SK-N-SH treated with all-trans-retinoic acid at 6 μM for 48 hours (cell line): ENCODE results near the gene PLSCR5.

Experiments
- ATAC-seq: fragments of 200-7000 bp; cut with Tn5 transposase; 3 replicates; pipeline ENCODE4 v1.9.1; 2020; ENCODE audit warnings: mild to moderate bottlenecking, moderate library complexity
- ARNTL ChIP-seq: fragments of 450-650 bp; formaldehyde crosslinking; IDR thresholded peaks from 2 replicates; pipeline ENCODE4 v1.5.0; 2020; ENCODE audit warnings: low read depth, mild to moderate bottlenecking, moderate library complexity, borderline replicate concordance
- BACH2 ChIP-seq: fragments of 250-450 bp; sonication (Bioruptor Pico); IDR thresholded peaks from 2 replicates; pipeline ENCODE4 v1.9.0; 2021; ENCODE audit warnings: mild to moderate bottlenecking, borderline replicate concordance
- CSDC2 ChIP-seq: fragments of 250-450 bp; sonication (Bioruptor Pico); IDR thresholded peaks from 2 replicates; pipeline ENCODE4 v1.5.0; 2020; ENCODE audit warnings: mild to moderate bottlenecking, moderate library complexity
- GLIS3 ChIP-seq: fragments of 250-450 bp; sonication (Bioruptor Pico); IDR thresholded peaks from 2 replicates; pipeline ENCODE4 v1.5.0; 2020; ENCODE audit warnings: mild to moderate bottlenecking, moderate library complexity
- ISL1 ChIP-seq: fragments of 250-450 bp; sonication (Bioruptor Pico); IDR thresholded peaks from 2 replicates; pipeline ENCODE4 v2.1.2; 2022; ENCODE audit warnings: mild to moderate bottlenecking, moderate library complexity
- PPARA ChIP-seq: fragments of 250-450 bp; sonication (Bioruptor Pico); IDR thresholded peaks from 2 replicates; pipeline ENCODE4 v1.5.0; 2020; ENCODE audit warnings: mild to moderate bottlenecking, borderline replicate concordance
- RARB ChIP-seq: fragments of 250-450 bp; sonication (Bioruptor Pico); IDR thresholded peaks from 2 replicates; pipeline ENCODE4 v1.8.0; 2021; ENCODE audit warnings: mild to moderate bottlenecking, moderate library complexity
- SNAI2 ChIP-seq: fragments of 250-450 bp; sonication (Bioruptor Pico); IDR thresholded peaks from 2 replicates; pipeline ENCODE4 v1.5.0; 2020; ENCODE audit warnings: mild to moderate bottlenecking, moderate library complexity
- TCF4 ChIP-seq: fragments of 250-450 bp; sonication (Bioruptor Pico); IDR thresholded peaks from 2 replicates; pipeline ENCODE4 v1.8.0; 2021; ENCODE audit warnings: mild to moderate bottlenecking, moderate library complexity, borderline replicate concordance
- TOX ChIP-seq: fragments of 250-450 bp; sonication (Bioruptor Pico); IDR thresholded peaks from 2 replicates; pipeline ENCODE4 v1.8.0; 2021; ENCODE audit warnings: mild to moderate bottlenecking, moderate library complexity, borderline replicate concordance
- ZC3H10 ChIP-seq: fragments of 250-450 bp; sonication (Bioruptor Pico); IDR thresholded peaks from 2 replicates; pipeline ENCODE4 v1.5.1; 2021; ENCODE audit warnings: mild to moderate bottlenecking, moderate library complexity
- ZFP3 ChIP-seq: fragments of 250-450 bp; sonication (Bioruptor Pico); IDR thresholded peaks from 2 replicates; pipeline ENCODE4 v1.5.0; 2020; ENCODE audit warnings: mild to moderate bottlenecking, moderate library complexity
- ZFP30 ChIP-seq: fragments of 450-650 bp; formaldehyde crosslinking; IDR thresholded peaks from 2 replicates; pipeline ENCODE4 v1.5.0; 2022; ENCODE audit warnings: mild to moderate bottlenecking, moderate library complexity
- ZNF565 ChIP-seq: fragments of 450-650 bp; formaldehyde crosslinking; conservative IDR thresholded peaks from 2 replicates; pipeline ENCODE4 v1.5.0; 2020; ENCODE audit warnings: low read depth, mild to moderate bottlenecking, moderate library complexity
- ZNF8 ChIP-seq: fragments of 450-650 bp; formaldehyde crosslinking; IDR thresholded peaks from 2 replicates; pipeline ENCODE4 v1.5.0; 2020; ENCODE audit warnings: mild to moderate bottlenecking, moderate library complexity
- TF ChIP-seq, protein P1 (sequence below): fragments of 250-450 bp; sonication (Bioruptor Pico); IDR thresholded peaks from 2 replicates; pipeline ENCODE4 v1.5.0; 2020; ENCODE audit warnings: mild to moderate bottlenecking, moderate library complexity
- TF ChIP-seq, protein P2 (sequence below): fragments of 250-450 bp; sonication (Bioruptor Pico); IDR thresholded peaks from 2 replicates; pipeline ENCODE4 v1.8.0; 2020; ENCODE audit warnings: mild to moderate bottlenecking, moderate library complexity, borderline replicate concordance
- TF ChIP-seq, protein P3 (sequence below): fragments of 250-450 bp; sonication (Bioruptor Pico); IDR thresholded peaks from 2 replicates; pipeline ENCODE4 v1.5.1; 2020; ENCODE audit warnings: low read depth, mild to moderate bottlenecking, moderate library complexity
- TF ChIP-seq, protein P4 (sequence below): fragments of 250-450 bp; sonication (Bioruptor Pico); IDR thresholded peaks from 2 replicates; pipeline ENCODE4 v1.8.0; 2021; ENCODE audit warnings: low read depth, mild to moderate bottlenecking, moderate library complexity, borderline replicate concordance
- TF ChIP-seq, protein P5 (sequence below): fragments of 250-450 bp; sonication (Bioruptor Pico); IDR thresholded peaks from 2 replicates; pipeline ENCODE4 v1.5.1; 2021; ENCODE audit warnings: mild to moderate bottlenecking, moderate library complexity

The PLSCR5 gene

DNA sequence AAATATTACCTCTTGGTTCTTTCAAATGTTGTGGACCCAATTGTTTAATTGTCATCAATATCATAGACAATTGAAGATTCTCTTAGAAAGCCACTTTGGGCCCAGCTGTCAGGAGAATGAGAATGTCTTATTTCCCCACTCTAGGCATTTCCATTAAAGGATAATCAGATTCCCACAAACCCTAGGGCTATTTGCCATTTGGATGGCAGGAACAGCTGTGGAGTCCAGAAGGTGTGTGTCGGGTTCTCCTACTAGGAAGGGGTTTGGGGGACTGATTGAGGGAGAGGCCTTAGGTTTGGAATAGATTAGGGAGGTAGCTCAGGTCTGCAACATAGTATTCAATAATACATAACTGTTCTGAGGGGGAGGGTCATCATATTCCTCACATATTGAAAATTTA, 35.2 kb upstream of the PLSCR5 start:
- TF ChIP-seq RARB (no peak), CSDC2 (CRISPR knock-in tag) (no peak), BACH2 (no peak), ZFP3 (CRISPR knock-in tag) (no peak), ZNF565 (CRISPR knock-in tag) (no peak), TCF4 (no peak), ISL1 (no peak), GLIS3 (no peak), ARNTL (CRISPR knock-in tag) (no peak), ZC3H10 (CRISPR knock-in tag) (no peak)
- TF ChIP-seq, protein P1, sequence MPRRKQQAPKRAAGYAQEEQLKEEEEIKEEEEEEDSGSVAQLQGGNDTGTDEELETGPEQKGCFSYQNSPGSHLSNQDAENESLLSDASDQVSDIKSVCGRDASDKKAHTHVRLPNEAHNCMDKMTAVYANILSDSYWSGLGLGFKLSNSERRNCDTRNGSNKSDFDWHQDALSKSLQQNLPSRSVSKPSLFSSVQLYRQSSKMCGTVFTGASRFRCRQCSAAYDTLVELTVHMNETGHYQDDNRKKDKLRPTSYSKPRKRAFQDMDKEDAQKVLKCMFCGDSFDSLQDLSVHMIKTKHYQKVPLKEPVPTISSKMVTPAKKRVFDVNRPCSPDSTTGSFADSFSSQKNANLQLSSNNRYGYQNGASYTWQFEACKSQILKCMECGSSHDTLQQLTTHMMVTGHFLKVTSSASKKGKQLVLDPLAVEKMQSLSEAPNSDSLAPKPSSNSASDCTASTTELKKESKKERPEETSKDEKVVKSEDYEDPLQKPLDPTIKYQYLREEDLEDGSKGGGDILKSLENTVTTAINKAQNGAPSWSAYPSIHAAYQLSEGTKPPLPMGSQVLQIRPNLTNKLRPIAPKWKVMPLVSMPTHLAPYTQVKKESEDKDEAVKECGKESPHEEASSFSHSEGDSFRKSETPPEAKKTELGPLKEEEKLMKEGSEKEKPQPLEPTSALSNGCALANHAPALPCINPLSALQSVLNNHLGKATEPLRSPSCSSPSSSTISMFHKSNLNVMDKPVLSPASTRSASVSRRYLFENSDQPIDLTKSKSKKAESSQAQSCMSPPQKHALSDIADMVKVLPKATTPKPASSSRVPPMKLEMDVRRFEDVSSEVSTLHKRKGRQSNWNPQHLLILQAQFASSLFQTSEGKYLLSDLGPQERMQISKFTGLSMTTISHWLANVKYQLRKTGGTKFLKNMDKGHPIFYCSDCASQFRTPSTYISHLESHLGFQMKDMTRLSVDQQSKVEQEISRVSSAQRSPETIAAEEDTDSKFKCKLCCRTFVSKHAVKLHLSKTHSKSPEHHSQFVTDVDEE (CRISPR knock-in tag): no peak
- TF ChIP-seq, protein P2, sequence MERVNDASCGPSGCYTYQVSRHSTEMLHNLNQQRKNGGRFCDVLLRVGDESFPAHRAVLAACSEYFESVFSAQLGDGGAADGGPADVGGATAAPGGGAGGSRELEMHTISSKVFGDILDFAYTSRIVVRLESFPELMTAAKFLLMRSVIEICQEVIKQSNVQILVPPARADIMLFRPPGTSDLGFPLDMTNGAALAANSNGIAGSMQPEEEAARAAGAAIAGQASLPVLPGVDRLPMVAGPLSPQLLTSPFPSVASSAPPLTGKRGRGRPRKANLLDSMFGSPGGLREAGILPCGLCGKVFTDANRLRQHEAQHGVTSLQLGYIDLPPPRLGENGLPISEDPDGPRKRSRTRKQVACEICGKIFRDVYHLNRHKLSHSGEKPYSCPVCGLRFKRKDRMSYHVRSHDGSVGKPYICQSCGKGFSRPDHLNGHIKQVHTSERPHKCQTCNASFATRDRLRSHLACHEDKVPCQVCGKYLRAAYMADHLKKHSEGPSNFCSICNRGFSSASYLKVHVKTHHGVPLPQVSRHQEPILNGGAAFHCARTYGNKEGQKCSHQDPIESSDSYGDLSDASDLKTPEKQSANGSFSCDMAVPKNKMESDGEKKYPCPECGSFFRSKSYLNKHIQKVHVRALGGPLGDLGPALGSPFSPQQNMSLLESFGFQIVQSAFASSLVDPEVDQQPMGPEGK: no peak
- TF ChIP-seq, protein P3, sequence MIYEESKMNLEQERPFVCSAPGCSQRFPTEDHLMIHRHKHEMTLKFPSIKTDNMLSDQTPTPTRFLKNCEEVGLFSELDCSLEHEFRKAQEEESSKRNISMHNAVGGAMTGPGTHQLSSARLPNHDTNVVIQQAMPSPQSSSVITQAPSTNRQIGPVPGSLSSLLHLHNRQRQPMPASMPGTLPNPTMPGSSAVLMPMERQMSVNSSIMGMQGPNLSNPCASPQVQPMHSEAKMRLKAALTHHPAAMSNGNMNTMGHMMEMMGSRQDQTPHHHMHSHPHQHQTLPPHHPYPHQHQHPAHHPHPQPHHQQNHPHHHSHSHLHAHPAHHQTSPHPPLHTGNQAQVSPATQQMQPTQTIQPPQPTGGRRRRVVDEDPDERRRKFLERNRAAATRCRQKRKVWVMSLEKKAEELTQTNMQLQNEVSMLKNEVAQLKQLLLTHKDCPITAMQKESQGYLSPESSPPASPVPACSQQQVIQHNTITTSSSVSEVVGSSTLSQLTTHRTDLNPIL (CRISPR knock-in tag): no peak
- TF ChIP-seq, protein P4, sequence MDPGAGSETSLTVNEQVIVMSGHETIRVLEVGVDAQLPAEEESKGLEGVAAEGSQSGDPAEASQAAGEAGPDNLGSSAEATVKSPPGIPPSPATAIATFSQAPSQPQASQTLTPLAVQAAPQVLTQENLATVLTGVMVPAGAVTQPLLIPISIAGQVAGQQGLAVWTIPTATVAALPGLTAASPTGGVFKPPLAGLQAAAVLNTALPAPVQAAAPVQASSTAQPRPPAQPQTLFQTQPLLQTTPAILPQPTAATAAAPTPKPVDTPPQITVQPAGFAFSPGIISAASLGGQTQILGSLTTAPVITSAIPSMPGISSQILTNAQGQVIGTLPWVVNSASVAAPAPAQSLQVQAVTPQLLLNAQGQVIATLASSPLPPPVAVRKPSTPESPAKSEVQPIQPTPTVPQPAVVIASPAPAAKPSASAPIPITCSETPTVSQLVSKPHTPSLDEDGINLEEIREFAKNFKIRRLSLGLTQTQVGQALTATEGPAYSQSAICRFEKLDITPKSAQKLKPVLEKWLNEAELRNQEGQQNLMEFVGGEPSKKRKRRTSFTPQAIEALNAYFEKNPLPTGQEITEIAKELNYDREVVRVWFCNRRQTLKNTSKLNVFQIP (CRISPR knock-in tag): no peak
- TF ChIP-seq, all 23 proteins: peak for 0
- no peak for ATAC-seq

DNA sequence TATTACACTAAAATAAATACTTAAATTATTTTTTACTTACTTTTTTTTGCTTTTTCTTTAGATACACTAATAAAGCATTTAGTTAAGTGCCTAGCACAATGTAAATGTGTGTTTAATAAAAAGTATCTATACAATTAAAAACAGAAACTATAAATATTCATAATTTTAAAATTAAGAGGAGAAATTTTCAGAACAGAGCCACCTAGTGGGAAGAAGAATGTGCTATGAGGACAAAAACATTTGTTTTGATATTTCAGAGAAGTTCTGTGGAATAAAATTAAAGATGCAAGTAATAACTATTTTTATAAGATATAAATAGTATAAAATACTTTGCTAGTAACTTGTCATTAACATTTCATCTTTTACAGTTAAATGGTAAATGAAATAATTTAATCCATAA, 33.6 kb upstream of the PLSCR5 start:
- TF ChIP-seq, protein P3 (CRISPR knock-in tag): no peak
- TF ChIP-seq, protein P4 (CRISPR knock-in tag): no peak
- TF ChIP-seq SNAI2 (CRISPR knock-in tag) (no peak), TOX (CRISPR knock-in tag) (no peak), GLIS3 (no peak), ZNF8 (CRISPR knock-in tag) (no peak), ZFP30 (CRISPR knock-in tag) (no peak), TCF4 (no peak), PPARA (CRISPR knock-in tag) (no peak), BACH2 (no peak), RARB (no peak), ZC3H10 (CRISPR knock-in tag) (no peak)
- TF ChIP-seq, protein P5, sequence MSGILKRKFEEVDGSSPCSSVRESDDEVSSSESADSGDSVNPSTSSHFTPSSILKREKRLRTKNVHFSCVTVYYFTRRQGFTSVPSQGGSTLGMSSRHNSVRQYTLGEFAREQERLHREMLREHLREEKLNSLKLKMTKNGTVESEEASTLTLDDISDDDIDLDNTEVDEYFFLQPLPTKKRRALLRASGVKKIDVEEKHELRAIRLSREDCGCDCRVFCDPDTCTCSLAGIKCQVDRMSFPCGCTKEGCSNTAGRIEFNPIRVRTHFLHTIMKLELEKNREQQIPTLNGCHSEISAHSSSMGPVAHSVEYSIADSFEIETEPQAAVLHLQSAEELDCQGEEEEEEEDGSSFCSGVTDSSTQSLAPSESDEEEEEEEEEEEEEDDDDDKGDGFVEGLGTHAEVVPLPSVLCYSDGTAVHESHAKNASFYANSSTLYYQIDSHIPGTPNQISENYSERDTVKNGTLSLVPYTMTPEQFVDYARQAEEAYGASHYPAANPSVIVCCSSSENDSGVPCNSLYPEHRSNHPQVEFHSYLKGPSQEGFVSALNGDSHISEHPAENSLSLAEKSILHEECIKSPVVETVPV (CRISPR knock-in tag): no peak
- no peak for ATAC-seq
